ENCODE data around the gene RASSF6. TPM values are rescaled to one million over a fixed set of nuclear protein-coding genes. Genes with fewer than 3 reads are reported as not detected.
"Not testable (repeated sequence)": the region's sequence is repeated elsewhere in the genome, so short reads cannot be mapped to it uniquely, and the experiment has no call there.

The RASSF6 gene
- total and polyA plus RNA-seq, 3 experiments from 2014 or later, result not detected

- peaks cover 8 to 17% (median 15%) of the 10 kb centered on the region in 3 donors for H3K4me1 Mint-ChIP-seq
- POLR2A ChIA-PET, result no interaction called here
These were observed 13.7 kb downstream of the RASSF6 start for GRCh38 chr4:73606465-73606974.

GRCh38 chr4:73603854-73604584 lies 16.2 kb downstream of the RASSF6 start:
- POLR2A ChIA-PET, result no interaction called here
- Histone ChIP-seq H3K4me1 (ENCODE audit: insufficient read depth, low read length) (no peaks in the 10 kb centered on the region), H3K36me3 (ENCODE audit: insufficient read depth, low read length) (no peaks in the 10 kb centered on the region), H3K27me3 (ENCODE audit: insufficient read depth, low read length, poor library complexity, severe bottlenecking) (no peaks in the 10 kb centered on the region), H3K4me3 (ENCODE audit: low read length) (no peak overlapping the region), H3K9me3 (ENCODE audit: low read length) (no peaks in the 10 kb centered on the region), H3K27ac (ENCODE audit: low read depth, low read length) (no peak overlapping the region)
- Mint-ChIP-seq H3K4me1 (peaks cover 8 to 17% (median 15%) of the 10 kb centered on the region in 3 donors), H3K4me3 (no peak overlapping the region), H3K9me3 (peaks cover 0 to 4% (median 0%) of the 10 kb centered on the region in 5 donors), H3K27ac (no peak overlapping the region), H3K36me3 (no peaks in the 10 kb centered on the region), H3K27me3 (no peaks in the 10 kb centered on the region)
- no peak for DNase-seq
- CTCF ChIA-PET, result interaction anchor here (0.6 kb wide), 1 partner anchor 11 kb away, joined by 3 read pairs; no protein-coding TSS in a partner anchor

More at GRCh38 chr4:73606465-73606974, 13.7 kb downstream of the RASSF6 start:
- Mint-ChIP-seq H3K4me3 (peak overlapping the region in 1 of 7 donors; percentile 14), H3K36me3 (no peaks in the 10 kb centered on the region), H3K27ac (no peak overlapping the region), H3K27me3 (no peaks in the 10 kb centered on the region), H3K9me3 (peaks cover 0 to 1% (median 0%) of the 10 kb centered on the region in 5 donors)
- H3K4me1 ChIP-seq (ENCODE audit: insufficient read depth, low read length), result no peaks in the 10 kb centered on the region
- H3K9me3 ChIP-seq (ENCODE audit: low read length), result no peaks in the 10 kb centered on the region
- H3K36me3 ChIP-seq (ENCODE audit: insufficient read depth, low read length), result no peaks in the 10 kb centered on the region
- CTCF ChIA-PET, result no interaction called here
- H3K27ac ChIP-seq (ENCODE audit: low read depth, low read length), result no peak overlapping the region
- no peaks in the 10 kb centered on the region for H3K27me3 ChIP-seq (ENCODE audit: insufficient read depth, low read length, poor library complexity, severe bottlenecking)
- no peak overlapping the region for H3K4me3 ChIP-seq (ENCODE audit: low read length)
- DNase-seq, result no peak

GRCh38 chr4:73603271-73603710 lies 16.9 kb downstream of the RASSF6 start:
- DNase-seq, result no peak
- ChIA-PET CTCF (no interaction called here), POLR2A (no interaction called here)
- no peak overlapping the region for H3K4me3 ChIP-seq (ENCODE audit: low read length)
- Mint-ChIP-seq H3K4me3 (no peak overlapping the region), H3K9me3 (peaks cover 0 to 6% (median 0%) of the 10 kb centered on the region in 5 donors), H3K27me3 (no peaks in the 10 kb centered on the region), H3K36me3 (no peaks in the 10 kb centered on the region), H3K27ac (no peak overlapping the region), H3K4me1 (peaks cover 8 to 17% (median 15%) of the 10 kb centered on the region in 3 donors)
- no peak overlapping the region for H3K27ac ChIP-seq (ENCODE audit: low read depth, low read length)
- H3K27me3 ChIP-seq (ENCODE audit: insufficient read depth, low read length, poor library complexity, severe bottlenecking), result no peaks in the 10 kb centered on the region
- H3K4me1 ChIP-seq (ENCODE audit: insufficient read depth, low read length), result no peaks in the 10 kb centered on the region
- H3K36me3 ChIP-seq (ENCODE audit: insufficient read depth, low read length), result no peaks in the 10 kb centered on the region
- no peaks in the 10 kb centered on the region for H3K9me3 ChIP-seq (ENCODE audit: low read length)

GRCh38 chr4:73600954-73601353 lies 19.3 kb downstream of the RASSF6 start:
- Histone ChIP-seq H3K27ac (ENCODE audit: low read depth, low read length) (no peak overlapping the region), H3K27me3 (ENCODE audit: insufficient read depth, low read length, poor library complexity, severe bottlenecking) (no peaks in the 10 kb centered on the region), H3K36me3 (ENCODE audit: insufficient read depth, low read length) (no peaks in the 10 kb centered on the region), H3K9me3 (ENCODE audit: low read length) (no peaks in the 10 kb centered on the region), H3K4me3 (ENCODE audit: low read length) (no peak overlapping the region), H3K4me1 (ENCODE audit: insufficient read depth, low read length) (no peaks in the 10 kb centered on the region)
- no peaks in the 10 kb centered on the region for H3K36me3 Mint-ChIP-seq
- H3K4me3 Mint-ChIP-seq, result no peak overlapping the region
- H3K4me1 Mint-ChIP-seq, result peaks cover 1 to 6% (median 2%) of the 10 kb centered on the region in 3 donors
- H3K27me3 Mint-ChIP-seq, result no peaks in the 10 kb centered on the region
- POLR2A ChIA-PET, result no interaction called here
- H3K9me3 Mint-ChIP-seq, result peaks cover 0 to 11% (median 0%) of the 10 kb centered on the region in 5 donors
- DNase-seq, result no peak
- H3K27ac Mint-ChIP-seq, result no peak overlapping the region
- CTCF ChIA-PET, result no interaction called here

- no peak overlapping the region for H3K4me3 Mint-ChIP-seq
- no peaks in the 10 kb centered on the region for H3K36me3 Mint-ChIP-seq
- POLR2A ChIA-PET, result no interaction called here
- Histone ChIP-seq H3K36me3 (ENCODE audit: insufficient read depth, low read length) (no peaks in the 10 kb centered on the region), H3K27me3 (ENCODE audit: insufficient read depth, low read length, poor library complexity, severe bottlenecking) (no peaks in the 10 kb centered on the region), H3K4me1 (ENCODE audit: insufficient read depth, low read length) (no peaks in the 10 kb centered on the region), H3K4me3 (ENCODE audit: low read length) (no peak overlapping the region), H3K27ac (ENCODE audit: low read depth, low read length) (no peak overlapping the region), H3K9me3 (ENCODE audit: low read length) (no peaks in the 10 kb centered on the region)
- H3K9me3 Mint-ChIP-seq, result peaks cover 0 to 11% (median 0%) of the 10 kb centered on the region in 5 donors
- no peaks in the 10 kb centered on the region for H3K27me3 Mint-ChIP-seq
- no peak for DNase-seq
- H3K27ac Mint-ChIP-seq, result no peak overlapping the region
- CTCF ChIA-PET, result no interaction called here
- H3K4me1 Mint-ChIP-seq, result no peaks in the 10 kb centered on the region
These were observed 21.1 kb downstream of the RASSF6 start for GRCh38 chr4:73599182-73599581.

- no peaks in the 10 kb centered on the region for H3K36me3 ChIP-seq (ENCODE audit: insufficient read depth, low read length)
- Mint-ChIP-seq H3K4me1 (no peaks in the 10 kb centered on the region), H3K9me3 (peaks cover 0 to 11% (median 0%) of the 10 kb centered on the region in 5 donors), H3K36me3 (no peaks in the 10 kb centered on the region), H3K4me3 (no peak overlapping the region), H3K27ac (no peak overlapping the region), H3K27me3 (no peaks in the 10 kb centered on the region)
- ChIA-PET CTCF (no interaction called here), POLR2A (no interaction called here)
- H3K9me3 ChIP-seq (ENCODE audit: low read length), result no peaks in the 10 kb centered on the region
- no peak overlapping the region for H3K4me3 ChIP-seq (ENCODE audit: low read length)
- no peak for DNase-seq
- no peaks in the 10 kb centered on the region for H3K4me1 ChIP-seq (ENCODE audit: insufficient read depth, low read length)
- no peaks in the 10 kb centered on the region for H3K27me3 ChIP-seq (ENCODE audit: insufficient read depth, low read length, poor library complexity, severe bottlenecking)
- no peak overlapping the region for H3K27ac ChIP-seq (ENCODE audit: low read depth, low read length)
These were observed 22.6 kb downstream of the RASSF6 start for GRCh38 chr4:73597594-73597993.

GRCh38 chr4:73597183-73597582 lies 23.1 kb downstream of the RASSF6 start:
- CTCF ChIA-PET; POLR2A ChIA-PET; H3K36me3 ChIP-seq (ENCODE audit: insufficient read depth, low read length); H3K27ac Mint-ChIP-seq; H3K4me3 ChIP-seq (ENCODE audit: low read length); H3K4me1 ChIP-seq (ENCODE audit: insufficient read depth, low read length); H3K4me1 Mint-ChIP-seq; H3K4me3 Mint-ChIP-seq; H3K9me3 ChIP-seq (ENCODE audit: low read length); H3K27ac ChIP-seq (ENCODE audit: low read depth, low read length); H3K36me3 Mint-ChIP-seq; H3K27me3 Mint-ChIP-seq; DNase-seq; H3K27me3 ChIP-seq (ENCODE audit: insufficient read depth, low read length, poor library complexity, severe bottlenecking): not testable (repeated sequence)
- H3K9me3 Mint-ChIP-seq, result peaks cover 0 to 11% (median 0%) of the 10 kb centered on the region in 5 donors

- POLR2A ChIA-PET, result no interaction called here
- H3K27me3 Mint-ChIP-seq, result peaks cover 0 to 6% of the 10 kb centered on the region in 2 donors
- Histone ChIP-seq H3K4me1 (ENCODE audit: insufficient read depth, low read length) (no peaks in the 10 kb centered on the region), H3K27ac (ENCODE audit: low read depth, low read length) (no peak overlapping the region), H3K9me3 (ENCODE audit: low read length) (no peaks in the 10 kb centered on the region), H3K36me3 (ENCODE audit: insufficient read depth, low read length) (no peaks in the 10 kb centered on the region), H3K4me3 (ENCODE audit: low read length) (no peak overlapping the region), H3K27me3 (ENCODE audit: insufficient read depth, low read length, poor library complexity, severe bottlenecking) (no peaks in the 10 kb centered on the region)
- no peak overlapping the region for H3K4me3 Mint-ChIP-seq
- DNase-seq, result no peak
- no peak overlapping the region for H3K27ac Mint-ChIP-seq
- no peaks in the 10 kb centered on the region for H3K36me3 Mint-ChIP-seq
- H3K4me1 Mint-ChIP-seq, result no peaks in the 10 kb centered on the region
- peaks cover 0 to 11% (median 0%) of the 10 kb centered on the region in 5 donors for H3K9me3 Mint-ChIP-seq
- CTCF ChIA-PET, result no interaction called here
These were observed 24.2 kb downstream of the RASSF6 start for GRCh38 chr4:73596001-73596400.
